NT2/D1 (cell line): ENCODE results near the gene PDLIM5.

ENCODE experiments used
- DNase-seq: peaks from one replicate; pipeline ENCODE4 v3.0.0-alpha.2; 2011; ENCODE audit warnings: low read depth, low spot score
- H3K27me3 ChIP-seq: 2 replicates; pipeline ENCODE4 v1.6.0; 2011; ENCODE audit warnings: mild to moderate bottlenecking; ENCODE audit not compliant: insufficient read length, insufficient read depth
- H3K36me3 ChIP-seq: 2 replicates; pipeline ENCODE4 v1.6.1; 2011; ENCODE audit warnings: mild to moderate bottlenecking, low read length, mixed read lengths; ENCODE audit not compliant: insufficient read depth, insufficient read length
- H3K4me1 ChIP-seq: 2 replicates; pipeline ENCODE4 v1.5.1; 2011; ENCODE audit not compliant: insufficient read depth, insufficient read length
- H3K4me3 ChIP-seq: 2 replicates; pipeline ENCODE4 v1.5.1; 2011; ENCODE audit warnings: low read depth; ENCODE audit not compliant: insufficient read length
- H3K9ac ChIP-seq: 2 replicates; pipeline ENCODE4 v1.6.0; 2011; ENCODE audit warnings: low read depth; ENCODE audit not compliant: insufficient read length
- H3K9me3 ChIP-seq: 2 replicates; pipeline ENCODE4 v1.5.1; 2011; ENCODE audit warnings: mild to moderate bottlenecking, low read length; ENCODE audit not compliant: insufficient read depth
- SUZ12 ChIP-seq: IDR thresholded peaks from 2 replicates; pipeline ENCODE4 v1.6.1; 2011; ENCODE audit not compliant: insufficient read length, insufficient read depth; ENCODE audit errors: extremely low read depth
- YY1 ChIP-seq: IDR thresholded peaks from 2 replicates; pipeline ENCODE4 v1.6.1; 2011; ENCODE audit not compliant: insufficient read length, insufficient read depth
- ZNF274 ChIP-seq: IDR thresholded peaks from 2 replicates; pipeline ENCODE4 v1.6.1; 2011; ENCODE audit warnings: mild to moderate bottlenecking, low read depth, low read length

The PDLIM5 gene

GRCh38 chr4:94519019-94519418 is 67.3 kb downstream of the PDLIM5 start:
- no peak for TF ChIP-seq SUZ12
- Histone ChIP-seq H3K27me3 (no peaks in the 10 kb centered on the region), H3K4me1 (no peaks in the 10 kb centered on the region), H3K4me3 (no peak overlapping the region), H3K9ac (no peak overlapping the region), H3K36me3 (no peaks in the 10 kb centered on the region), H3K9me3 (no peaks in the 10 kb centered on the region)
- DNase-seq, result no peak

- no peak for DNase-seq
- no peak overlapping the region for H3K4me3 ChIP-seq
- TF ChIP-seq YY1, result no peak
- no peaks in the 10 kb centered on the region for H3K4me1 ChIP-seq
- H3K27me3 ChIP-seq, result no peaks in the 10 kb centered on the region
- no peaks in the 10 kb centered on the region for H3K9me3 ChIP-seq
- H3K9ac ChIP-seq, result no peak overlapping the region
- no peaks in the 10 kb centered on the region for H3K36me3 ChIP-seq
Measured at GRCh38 chr4:94519925-94520789, 68.4 kb downstream of the PDLIM5 start.

GRCh38 chr4:94523033-94523580 is 71.4 kb downstream of the PDLIM5 start:
- H3K9ac ChIP-seq, result no peak overlapping the region
- H3K9me3 ChIP-seq, result no peaks in the 10 kb centered on the region
- no peak overlapping the region for H3K4me3 ChIP-seq
- H3K4me1 ChIP-seq, result no peaks in the 10 kb centered on the region
- H3K27me3 ChIP-seq, result no peaks in the 10 kb centered on the region
- H3K36me3 ChIP-seq, result peaks cover 4% of the 10 kb centered on the region
- TF ChIP-seq YY1 (no peak), ZNF274 (no peak), SUZ12 (no peak)
- no peak for DNase-seq

DNA sequence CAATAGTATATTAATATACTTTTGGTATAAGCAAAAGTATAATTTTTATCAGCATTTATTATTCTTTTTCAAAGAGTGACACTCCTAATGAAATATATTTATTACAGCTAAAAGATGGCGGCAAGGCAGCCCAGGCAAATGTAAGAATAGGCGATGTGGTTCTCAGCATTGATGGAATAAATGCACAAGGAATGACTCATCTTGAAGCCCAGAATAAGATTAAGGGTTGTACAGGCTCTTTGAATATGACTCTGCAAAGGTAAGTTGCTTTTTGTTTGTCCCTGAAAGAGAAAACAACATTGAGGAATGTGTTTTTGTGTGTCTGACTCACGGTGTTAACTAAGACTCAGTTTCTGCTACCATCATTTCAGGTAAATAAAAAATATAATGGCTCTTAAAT is 71.9 kb downstream of the PDLIM5 start:
- TF ChIP-seq SUZ12, result no peak
- TF ChIP-seq YY1, result no peak
- no peak for TF ChIP-seq ZNF274
- Histone ChIP-seq H3K4me1 (no peaks in the 10 kb centered on the region), H3K27me3 (no peaks in the 10 kb centered on the region), H3K9me3 (no peaks in the 10 kb centered on the region), H3K36me3 (peaks cover 4% of the 10 kb centered on the region), H3K9ac (no peak overlapping the region), H3K4me3 (no peak overlapping the region)
- no peak for DNase-seq

GRCh38 chr4:94525993-94526728 is 74.4 kb downstream of the PDLIM5 start:
- TF ChIP-seq SUZ12, result no peak
- no peak for TF ChIP-seq YY1
- no peak for TF ChIP-seq ZNF274
- no peak for DNase-seq
- Histone ChIP-seq H3K9ac (no peak overlapping the region), H3K36me3 (peaks cover 4% of the 10 kb centered on the region), H3K4me3 (no peak overlapping the region), H3K27me3 (no peaks in the 10 kb centered on the region), H3K4me1 (no peaks in the 10 kb centered on the region), H3K9me3 (no peaks in the 10 kb centered on the region)

DNA sequence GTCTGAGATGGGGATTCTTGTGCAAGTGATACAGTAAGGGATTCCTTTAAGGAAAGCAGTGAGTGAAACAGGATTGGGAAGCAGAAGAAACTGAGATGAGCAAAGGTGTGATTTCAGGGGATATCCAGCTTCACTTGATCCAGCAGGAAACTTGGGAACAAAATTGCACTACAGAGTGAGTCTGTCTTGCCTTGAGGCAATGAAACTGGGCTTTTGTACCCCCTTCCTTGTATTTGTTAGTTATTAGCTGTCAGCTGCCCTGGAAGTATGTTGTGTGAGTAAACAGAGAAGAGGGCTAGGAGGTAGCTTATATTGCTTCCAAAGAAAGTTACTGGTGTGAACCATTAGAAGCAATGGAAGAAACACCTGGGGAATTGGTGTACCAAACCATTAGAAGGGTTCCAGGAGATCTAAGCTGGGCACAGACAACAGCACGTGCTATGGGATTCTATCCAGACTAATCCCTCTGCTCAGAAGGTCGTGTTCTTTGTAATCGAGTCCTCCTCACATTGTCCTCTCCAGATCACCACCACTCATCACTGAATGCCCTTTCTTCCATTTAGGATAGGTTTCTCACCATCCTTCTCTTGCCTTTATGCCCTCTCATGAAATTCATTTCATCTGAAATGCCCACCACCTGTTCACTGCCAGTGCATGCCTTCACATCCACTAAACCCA is 76.0 kb downstream of the PDLIM5 start:
- no peaks in the 10 kb centered on the region for H3K4me1 ChIP-seq
- no peaks in the 10 kb centered on the region for H3K9me3 ChIP-seq
- H3K9ac ChIP-seq, result no peak overlapping the region
- no peaks in the 10 kb centered on the region for H3K27me3 ChIP-seq
- peaks cover 4% of the 10 kb centered on the region for H3K36me3 ChIP-seq
- no peak for TF ChIP-seq ZNF274
- no peak for TF ChIP-seq YY1
- TF ChIP-seq SUZ12, result no peak
- H3K4me3 ChIP-seq, result no peak overlapping the region
- DNase-seq, result no peak

DNA sequence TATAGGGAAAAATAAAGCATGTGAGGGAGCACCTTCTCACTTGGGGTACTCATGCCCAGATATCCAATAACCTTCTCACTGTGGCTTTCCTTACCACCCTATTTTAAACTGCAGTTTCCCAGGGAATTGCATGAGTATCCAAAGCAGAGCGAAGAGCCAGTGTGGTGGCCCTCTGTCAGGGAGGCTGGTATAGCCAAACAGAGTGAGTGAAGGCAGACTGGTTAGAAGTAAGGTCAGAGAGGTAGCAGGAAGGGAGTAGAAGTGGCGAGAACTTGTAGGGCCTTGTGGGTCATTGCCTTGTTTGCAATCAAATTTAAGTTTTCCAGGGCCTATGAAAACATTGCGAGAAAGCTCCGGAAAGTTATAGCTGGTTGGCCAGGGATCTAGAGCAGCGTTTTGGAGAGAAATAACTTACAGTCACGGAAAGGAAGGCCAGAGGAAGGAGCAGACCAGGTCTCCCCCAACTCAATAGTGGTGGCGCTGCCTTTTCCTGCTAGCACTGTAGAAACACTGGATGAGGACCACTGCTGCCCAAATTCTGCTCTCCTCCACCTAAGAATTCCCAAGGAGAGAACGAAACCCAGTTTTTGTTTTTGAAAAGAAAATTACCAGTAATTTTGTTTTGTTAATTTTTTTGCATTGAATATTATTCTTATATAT is 77.2 kb downstream of the PDLIM5 start:
- no peak overlapping the region for H3K9ac ChIP-seq
- DNase-seq, result no peak
- peaks cover 4% of the 10 kb centered on the region for H3K36me3 ChIP-seq
- no peak overlapping the region for H3K4me3 ChIP-seq
- no peaks in the 10 kb centered on the region for H3K9me3 ChIP-seq
- H3K4me1 ChIP-seq, result no peaks in the 10 kb centered on the region
- H3K27me3 ChIP-seq, result no peaks in the 10 kb centered on the region
- TF ChIP-seq SUZ12, result no peak
- no peak for TF ChIP-seq YY1
- no peak for TF ChIP-seq ZNF274
